LNCAP (cell line): ENCODE results near the gene SMG7.

Source experiments
- TF ChIP-seq, protein P1 (sequence below): fragments of 450-650 bp; IDR thresholded peaks from 2 replicates; pipeline ENCODE4 v1.5.1; 2017; ENCODE audit warnings: mild to moderate bottlenecking

The SMG7 gene

DNA sequence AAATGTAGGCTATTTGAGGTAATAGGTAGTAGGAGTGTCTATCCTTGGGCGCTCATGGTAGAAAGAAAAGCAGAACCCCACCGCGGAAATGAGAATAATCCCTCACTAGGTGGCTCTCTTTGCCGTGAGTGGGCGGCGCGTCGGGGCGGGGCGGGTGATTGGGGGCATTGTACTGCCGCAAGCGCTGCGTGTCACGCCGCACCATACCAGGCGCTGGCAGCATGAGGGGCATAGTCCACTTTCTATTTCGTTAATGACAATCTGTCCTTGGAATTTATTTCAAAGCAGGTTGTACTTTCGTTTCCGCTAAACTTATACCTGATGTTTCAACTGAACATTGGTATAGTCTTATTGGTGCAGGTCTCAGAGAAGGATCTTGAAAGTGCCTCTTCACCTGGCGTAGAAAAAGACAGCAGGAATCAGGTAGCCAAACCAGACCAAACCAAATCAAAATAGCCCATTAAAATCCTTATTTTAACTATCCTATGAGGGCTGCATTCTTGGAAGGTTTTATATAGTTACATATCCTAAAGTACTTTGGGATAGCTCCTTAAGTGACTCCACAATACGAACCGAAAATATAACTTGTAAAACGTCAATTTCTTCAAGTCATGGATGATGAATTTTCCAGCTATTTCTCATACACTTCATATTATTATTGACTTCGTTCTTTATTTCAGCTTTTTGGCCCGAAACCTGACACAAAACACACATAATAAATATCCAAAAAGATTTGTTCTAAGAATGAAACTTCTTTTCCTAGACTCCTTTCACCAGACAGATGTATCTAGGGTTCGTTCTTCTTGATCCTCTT is 1.9 kb upstream of the SMG7 start:
- TF ChIP-seq, protein P1, sequence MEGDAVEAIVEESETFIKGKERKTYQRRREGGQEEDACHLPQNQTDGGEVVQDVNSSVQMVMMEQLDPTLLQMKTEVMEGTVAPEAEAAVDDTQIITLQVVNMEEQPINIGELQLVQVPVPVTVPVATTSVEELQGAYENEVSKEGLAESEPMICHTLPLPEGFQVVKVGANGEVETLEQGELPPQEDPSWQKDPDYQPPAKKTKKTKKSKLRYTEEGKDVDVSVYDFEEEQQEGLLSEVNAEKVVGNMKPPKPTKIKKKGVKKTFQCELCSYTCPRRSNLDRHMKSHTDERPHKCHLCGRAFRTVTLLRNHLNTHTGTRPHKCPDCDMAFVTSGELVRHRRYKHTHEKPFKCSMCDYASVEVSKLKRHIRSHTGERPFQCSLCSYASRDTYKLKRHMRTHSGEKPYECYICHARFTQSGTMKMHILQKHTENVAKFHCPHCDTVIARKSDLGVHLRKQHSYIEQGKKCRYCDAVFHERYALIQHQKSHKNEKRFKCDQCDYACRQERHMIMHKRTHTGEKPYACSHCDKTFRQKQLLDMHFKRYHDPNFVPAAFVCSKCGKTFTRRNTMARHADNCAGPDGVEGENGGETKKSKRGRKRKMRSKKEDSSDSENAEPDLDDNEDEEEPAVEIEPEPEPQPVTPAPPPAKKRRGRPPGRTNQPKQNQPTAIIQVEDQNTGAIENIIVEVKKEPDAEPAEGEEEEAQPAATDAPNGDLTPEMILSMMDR: peak; percentile 65

GRCh38 chr1:183470961-183471742 is 1.1 kb upstream of the SMG7 start:
- TF ChIP-seq, protein P1: no peak

- TF ChIP-seq, protein P1: no peak
Observed at GRCh38 chr1:183471743-183472487, 384 bp upstream of the SMG7 start.

- TF ChIP-seq, protein P1: no peak
Observed at GRCh38 chr1:183473217-183473536, 878 bp downstream of the SMG7 start.

- TF ChIP-seq, protein P1: no peak
Observed at GRCh38 chr1:183476081-183476480, 3.8 kb downstream of the SMG7 start.

- TF ChIP-seq, protein P1: no peak
Observed at GRCh38 chr1:183477986-183478781, 5.9 kb downstream of the SMG7 start.

DNA sequence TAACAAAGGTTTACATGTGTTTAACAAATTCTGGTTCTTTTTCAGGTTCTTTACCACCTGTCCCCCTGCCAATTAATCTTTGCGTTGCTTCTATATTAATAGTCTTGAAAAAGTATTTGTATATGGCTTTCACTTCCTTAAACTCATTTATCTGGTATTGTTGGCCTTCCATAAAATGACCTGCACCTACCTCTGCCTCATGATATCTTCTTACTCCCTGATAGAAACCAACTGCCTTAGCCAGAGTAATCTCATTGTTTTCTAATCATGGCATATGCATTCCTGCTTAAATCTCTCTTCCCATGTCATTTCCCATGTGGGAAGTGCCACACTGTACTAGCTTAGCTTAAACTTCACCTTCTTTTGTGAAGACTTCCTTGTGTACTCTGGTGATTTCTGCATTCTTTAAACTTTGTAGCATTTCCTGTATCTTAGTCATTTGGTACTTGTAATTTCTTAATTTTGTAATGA is 8.7 kb downstream of the SMG7 start:
- TF ChIP-seq, protein P1: no peak
